IMR-90 (cell line): Measurements from ENCODE around the gene SPDEF. TPM values are rescaled to one million over a fixed set of nuclear protein-coding genes. Genes with fewer than 3 reads are reported as not detected.

Experiments
- ATAC-seq: fragments of 200-7000 bp; cut with Tn5 transposase; 2 replicates; pipeline ENCODE4 v1.9.1; 2020; ENCODE audit warnings: low read depth, mild to moderate bottlenecking, moderate library complexity
- BruUV-seq: library from RNA; stranded (reverse); fragments of 400-500 nt; replicated peaks from 2 replicates; lab custom pipeline; 2021; lab: Mats Ljungman, UMichigan
- CTCF ChIA-PET: fragments of 300-600 bp; formaldehyde crosslinking; extraction: SDS; loops from one replicate; lab custom pipeline; 2021; ENCODE audit warnings: antibody characterized with exemption; lab: Yijun Ruan, JAX
- POLR2A ChIA-PET: fragments of 300-600 bp; sonication (Branson Sonifier 250); formaldehyde crosslinking; loops from one replicate; lab custom pipeline; 2022; ENCODE audit warnings: antibody characterized with exemption; ENCODE audit not compliant: unreplicated experiment; lab: Charles Lee
- DNase-seq: peaks from one replicate; pipeline ENCODE4 v3.0.0; 2013
- H2AFZ ChIP-seq: replicated peaks from 2 replicates; pipeline ENCODE3; 2013; ENCODE audit warnings: low read length, mild to moderate bottlenecking; ENCODE audit not compliant: poor library complexity
- H2AK5ac ChIP-seq: 2 replicates; pipeline ENCODE4 v1.6.1; 2013; ENCODE audit warnings: low read depth, low read length, inconsistent platforms
- H2AK9ac ChIP-seq: replicated peaks from 2 replicates; pipeline ENCODE3; 2013; ENCODE audit warnings: mild to moderate bottlenecking, low read depth, low read length, moderate library complexity; ENCODE audit not compliant: poor library complexity
- H2BK120ac ChIP-seq: 2 replicates; pipeline ENCODE4 v1.6.1; 2013; ENCODE audit warnings: low read depth, low read length, inconsistent platforms
- H2BK15ac ChIP-seq: 3 replicates; pipeline ENCODE4 v1.6.1; 2013; ENCODE audit warnings: low read depth, low read length, inconsistent platforms
- H2BK20ac ChIP-seq: 2 replicates; pipeline ENCODE4 v1.6.1; 2013; ENCODE audit warnings: low read depth, mild to moderate bottlenecking, inconsistent platforms, low read length, moderate library complexity
- H2BK5ac ChIP-seq: 2 replicates; pipeline ENCODE4 v1.6.1; 2013; ENCODE audit warnings: mild to moderate bottlenecking, low read depth, low read length, inconsistent platforms; ENCODE audit not compliant: poor library complexity, severe bottlenecking
- H3K14ac ChIP-seq: replicated peaks from 2 replicates; pipeline ENCODE4 v1.6.1; 2013; ENCODE audit warnings: low read depth, low read length, inconsistent platforms
- H3K18ac ChIP-seq: 2 replicates; pipeline ENCODE4 v1.6.1; 2013; ENCODE audit warnings: low read depth, low read length, control low read depth
- H3K23ac ChIP-seq: 2 replicates; pipeline ENCODE4 v1.6.1; 2013; ENCODE audit warnings: low read depth, low read length, inconsistent platforms
- H3K27ac ChIP-seq: 2 replicates; pipeline ENCODE4 v1.5.1; 2013; ENCODE audit warnings: mild to moderate bottlenecking, control low read depth, low read length; ENCODE audit not compliant: insufficient read depth
- H3K27me3 ChIP-seq: 2 replicates; pipeline ENCODE4 v1.6.1; 2013; ENCODE audit warnings: low read length; ENCODE audit not compliant: control insufficient read depth, insufficient read depth
- H3K36me3 ChIP-seq: 2 replicates; pipeline ENCODE4 v1.6.1; 2013; ENCODE audit warnings: low read length, mixed read lengths; ENCODE audit not compliant: control insufficient read depth, insufficient read depth
- H3K4ac ChIP-seq: 2 replicates; pipeline ENCODE4 v1.6.1; 2013; ENCODE audit warnings: low read depth, low read length, inconsistent platforms
- H3K4me1 ChIP-seq: 2 replicates; pipeline ENCODE4 v1.6.1; 2013; ENCODE audit warnings: low read length, mixed read lengths; ENCODE audit not compliant: control insufficient read depth, insufficient read depth
- H3K4me2 ChIP-seq: 2 replicates; pipeline ENCODE4 v1.6.1; 2013; ENCODE audit warnings: low read depth, mild to moderate bottlenecking, control low read depth, low read length, moderate library complexity
- H3K4me3 ChIP-seq: 2 replicates; pipeline ENCODE4 v1.5.1; 2013; ENCODE audit warnings: low read depth, mild to moderate bottlenecking, control low read depth, low read length, moderate library complexity; ENCODE audit not compliant: insufficient read depth
- H3K56ac ChIP-seq: 2 replicates; pipeline ENCODE4 v1.6.1; 2013; ENCODE audit warnings: low read length, inconsistent platforms; ENCODE audit not compliant: insufficient read depth; ENCODE audit errors: extremely low read depth
- H3K79me1 ChIP-seq, 2 experiments: 2 replicates each; pipeline ENCODE4 v1.6.1; 2013; ENCODE audit warnings: low read length in 2 of 2, inconsistent platforms in 1 of 2, low read depth in 1 of 2
- H3K9ac ChIP-seq: 2 replicates; pipeline ENCODE4 v1.6.1; 2013; ENCODE audit warnings: low read depth, low read length, control low read depth
- H3K9me1 ChIP-seq: 2 replicates; pipeline ENCODE4 v1.6.1; 2013; ENCODE audit warnings: low read length, inconsistent platforms; ENCODE audit not compliant: insufficient read depth
- H3K9me3 ChIP-seq: 2 replicates; pipeline ENCODE4 v1.6.1; 2013; ENCODE audit warnings: low read length; ENCODE audit not compliant: control insufficient read depth, insufficient read depth
- H4K20me1 ChIP-seq: 2 replicates; pipeline ENCODE4 v1.6.1; 2013; ENCODE audit warnings: low read length, inconsistent platforms; ENCODE audit not compliant: insufficient read depth
- H4K5ac ChIP-seq: 2 replicates; pipeline ENCODE4 v1.6.1; 2013; ENCODE audit warnings: mild to moderate bottlenecking, low read depth, low read length, control low read depth
- H4K8ac ChIP-seq, 2 experiments: 2 replicates each; pipeline ENCODE4 v1.6.1; 2013; ENCODE audit warnings: low read depth in 2 of 2, low read length in 2 of 2, control low read depth in 1 of 2, inconsistent platforms in 1 of 2
- H4K91ac ChIP-seq: 2 replicates; pipeline ENCODE4 v1.6.1; 2013; ENCODE audit warnings: low read depth, low read length, inconsistent platforms; ENCODE audit not compliant: insufficient read depth
- BHLHE40 ChIP-seq: fragments of 150-350 bp; IDR thresholded peaks from 2 replicates; pipeline ENCODE4 v1.6.1; 2016; ENCODE audit warnings: mild to moderate bottlenecking, low read depth, low read length
- CEBPB ChIP-seq: IDR thresholded peaks from 2 replicates; pipeline ENCODE4 v1.6.1; 2012; ENCODE audit warnings: low read depth, low read length, improper control_type of control experiment
- FOS ChIP-seq: fragments of 150-350 bp; IDR thresholded peaks from 2 replicates; pipeline ENCODE4 v1.6.1; 2016; ENCODE audit warnings: low read depth, low read length
- MXI1 ChIP-seq: IDR thresholded peaks from 2 replicates; pipeline ENCODE4 v1.6.1; 2012; ENCODE audit warnings: low read depth, mild to moderate bottlenecking, low read length, moderate library complexity, borderline replicate concordance
- WGBS, 2 experiments: methylation state at CpG; one replicate each; pipeline versions ENCODE4 v1.1.5 to v1.1.7; 2013; ENCODE audit warnings: missing lambda C conversion rate in 2 of 2; ENCODE audit not compliant: insufficient read length in 1 of 2; ENCODE audit errors: extremely low coverage in 2 of 2; 5-methylcytosine and 5-hydroxymethylcytosine counted together
- dilution Hi-C: fragments of 300-500 bp; cut with HindIII; formaldehyde crosslinking; loops from one replicate; pipeline ENCODE4 v1.14.3; 2018; ENCODE audit warnings: low sequenced_read_pairs; ENCODE audit not compliant: unreplicated experiment
- in situ Hi-C: fragments of 300-500 bp; cut with MboI; formaldehyde crosslinking; loops from 3 replicates; pipeline ENCODE4 v1.14.3; 2019; ENCODE audit warnings: low sequenced_read_pairs, inconsistent platforms, mixed read lengths
- intact Hi-C: fragments of 100-400 bp; cut with micrococcal nuclease; formaldehyde crosslinking; loops from 2 replicates; pipeline ENCODE4 v1.10.0; 2022
- polyA plus RNA-seq, 3 experiments: library from polyadenylated mRNA; depleted of rRNA; stranded (reverse); fragments of >200 nt; gene quantifications; 2 replicates each; pipeline ENCODE4 v1.2.3, GENCODE V29; 2012; ENCODE audit warnings: low replicate concordance in 1 of 3
- total RNA-seq: library from RNA; depleted of rRNA; stranded (reverse); fragments of >200 nt; gene quantifications from 2 replicates; pipeline ENCODE4 v1.2.3, GENCODE V29; 2012

SPDEF gene
- total and polyA plus RNA-seq, 2 of the 4 experiments (the other 2 are of a cell fraction): 0.05 TPM; not detected in 1

GRCh38 chr6:34585512-34586061 is 29.5 kb upstream of the SPDEF start:
- peaks cover 42% of the 10 kb centered on the region for H4K20me1 ChIP-seq
- CTCF ChIA-PET: interaction anchor here (1.0 kb wide), 1 partner anchor 8 kb away, joined by 3 read pairs; no protein-coding TSS in a partner anchor
- peak; percentile 53 for DNase-seq

More at GRCh38 chr6:34585512-34586061, 29.5 kb upstream of the SPDEF start:
- H3K4ac ChIP-seq: no peak overlapping the region
- no peak overlapping the region for H2BK15ac ChIP-seq
- no peak overlapping the region for H3K14ac ChIP-seq
- POLR2A ChIA-PET: interaction anchor here (0.6 kb wide), 1 partner anchor 36 kb away, joined by 3 read pairs; no protein-coding TSS in a partner anchor
- no peak overlapping the region for H2AK9ac ChIP-seq
- no TSS peak for BruUV-seq
- peaks cover 14% of the 10 kb centered on the region for H3K36me3 ChIP-seq
- dilution Hi-C loops (no loop called here), in situ Hi-C loops (no loop called here), intact Hi-C loops (no loop called here)
- peak; percentile 36; the same call in 1 of the 2 replicates for TF ChIP-seq FOS
- TF ChIP-seq BHLHE40: peak; percentile 57; the same call in 1 of the 2 replicates
- peak; percentile 92 for TF ChIP-seq CEBPB
- TF ChIP-seq MXI1: no peak
- peaks cover 11 to 67% of the 10 kb centered on the region in 2 experiments for H3K79me1 ChIP-seq
- ATAC-seq: peak; percentile 48
- H3K4me1 ChIP-seq: peaks cover 9% of the 10 kb centered on the region; the same call in 1 of the 2 replicates
- no peak overlapping the region for H2BK120ac ChIP-seq
- H3K27ac ChIP-seq: no peak overlapping the region
- H3K9me1 ChIP-seq: peaks cover 17% of the 10 kb centered on the region
- no peak overlapping the region for H4K8ac ChIP-seq
- H3K4me3 ChIP-seq: no peak overlapping the region
- H3K56ac ChIP-seq: no peak overlapping the region
- H3K18ac ChIP-seq: no peak overlapping the region
- H2AK5ac ChIP-seq: no peak overlapping the region
- no CpG with 5 or more reads among the region's 4 CpGs for WGBS, 2 experiments
- H2BK5ac ChIP-seq: no peak overlapping the region
- no peak overlapping the region; the same call in 1 of the 2 replicates for H3K4me2 ChIP-seq
- no peak overlapping the region for H4K5ac ChIP-seq
- no peak overlapping the region for H2AFZ ChIP-seq
- H3K9ac ChIP-seq: no peak overlapping the region
- no peaks in the 10 kb centered on the region for H3K9me3 ChIP-seq
- H3K23ac ChIP-seq: no peak overlapping the region
- no peaks in the 10 kb centered on the region for H3K27me3 ChIP-seq
- H2BK20ac ChIP-seq: no peak overlapping the region
- no peak overlapping the region for H4K91ac ChIP-seq
